ENCODE measurements around the gene NKAIN2. TPM values are rescaled to one million over a fixed set of nuclear protein-coding genes. Genes with fewer than 3 reads are reported as not detected.

NKAIN2 gene
- total RNA-seq, 1 donor from 2014 or later = not detected

- no peak for TF ChIP-seq CTCF (IDR thresholded peaks at IDR 0.05; ENCODE audit: insufficient read depth, low read length, poor library complexity, severe bottlenecking)
Measured at GRCh38 chr6:124496334-124496733, 692.7 kb downstream of the NKAIN2 start.

GRCh38 chr6:124512431-124512830, 708.8 kb downstream of the NKAIN2 start:
- H3K4me3 ChIP-seq (ENCODE audit: low read depth, low read length) = no peak overlapping the region
- H3K27me3 ChIP-seq (ENCODE audit: control insufficient read depth, insufficient read depth, low read length) = no peaks in the 10 kb centered on the region
- DNase-seq (ENCODE audit: low read depth) = no peak
- no peak for TF ChIP-seq CTCF (IDR thresholded peaks at IDR 0.05; ENCODE audit: insufficient read depth, low read length, poor library complexity, severe bottlenecking)
- H3K36me3 ChIP-seq (ENCODE audit: control insufficient read depth, insufficient read depth, low read length) = no peaks in the 10 kb centered on the region

More at GRCh38 chr6:124496334-124496733, 692.7 kb downstream of the NKAIN2 start:
- no peaks in the 10 kb centered on the region for H3K36me3 ChIP-seq (ENCODE audit: control insufficient read depth, insufficient read depth, low read length)
- no peaks in the 10 kb centered on the region for H3K27me3 ChIP-seq (ENCODE audit: control insufficient read depth, insufficient read depth, low read length)
- DNase-seq (ENCODE audit: low read depth) = no peak
- no peak overlapping the region for H3K4me3 ChIP-seq (ENCODE audit: low read depth, low read length)

GRCh38 chr6:124517339-124517738, 713.7 kb downstream of the NKAIN2 start:
- Histone ChIP-seq H3K36me3 (ENCODE audit: control insufficient read depth, insufficient read depth, low read length) (no peaks in the 10 kb centered on the region), H3K4me3 (ENCODE audit: low read depth, low read length) (no peak overlapping the region), H3K27me3 (ENCODE audit: control insufficient read depth, insufficient read depth, low read length) (no peaks in the 10 kb centered on the region)
- TF ChIP-seq CTCF (IDR thresholded peaks at IDR 0.05; ENCODE audit: insufficient read depth, low read length, poor library complexity, severe bottlenecking) = no peak
- DNase-seq (ENCODE audit: low read depth) = no peak

- H3K27me3 ChIP-seq (ENCODE audit: control insufficient read depth, insufficient read depth, low read length) = no peaks in the 10 kb centered on the region
- TF ChIP-seq CTCF (IDR thresholded peaks at IDR 0.05; ENCODE audit: insufficient read depth, low read length, poor library complexity, severe bottlenecking) = no peak
- no peak overlapping the region for H3K4me3 ChIP-seq (ENCODE audit: low read depth, low read length)
- no peak for DNase-seq (ENCODE audit: low read depth)
- no peaks in the 10 kb centered on the region for H3K36me3 ChIP-seq (ENCODE audit: control insufficient read depth, insufficient read depth, low read length)
Measured at GRCh38 chr6:124520514-124520913, 716.8 kb downstream of the NKAIN2 start.

GRCh38 chr6:124522335-124522734, 718.7 kb downstream of the NKAIN2 start:
- no peaks in the 10 kb centered on the region for H3K27me3 ChIP-seq (ENCODE audit: control insufficient read depth, insufficient read depth, low read length)
- no peak for TF ChIP-seq CTCF (IDR thresholded peaks at IDR 0.05; ENCODE audit: insufficient read depth, low read length, poor library complexity, severe bottlenecking)
- H3K4me3 ChIP-seq (ENCODE audit: low read depth, low read length) = no peak overlapping the region
- H3K36me3 ChIP-seq (ENCODE audit: control insufficient read depth, insufficient read depth, low read length) = no peaks in the 10 kb centered on the region
- no peak for DNase-seq (ENCODE audit: low read depth)

GRCh38 chr6:124524491-124525200, 721.0 kb downstream of the NKAIN2 start:
- Histone ChIP-seq H3K4me3 (ENCODE audit: low read depth, low read length) (no peak overlapping the region), H3K27me3 (ENCODE audit: control insufficient read depth, insufficient read depth, low read length) (no peaks in the 10 kb centered on the region), H3K36me3 (ENCODE audit: control insufficient read depth, insufficient read depth, low read length) (no peaks in the 10 kb centered on the region)
- no peak for DNase-seq (ENCODE audit: low read depth)
- TF ChIP-seq CTCF (IDR thresholded peaks at IDR 0.05; ENCODE audit: insufficient read depth, low read length, poor library complexity, severe bottlenecking) = no peak

Measured in kidney epithelial cell (primary cell).